Stomach (tissue), 4 donors: ENCODE measurements around the gene MICAL2.

Experiments used
- EP300 ChIP-seq: sonication (generic); formaldehyde crosslinking; IDR thresholded peaks from one replicate; pipeline ENCODE4 v1.6.1; 2017; ENCODE audit warnings: antibody characterized with exemption
- POLR2A ChIP-seq, 4 donors: fragments of 450-650 bp; IDR thresholded peaks; one replicate each; pipeline ENCODE4 v1.6.1; 2016; ENCODE audit warnings: antibody characterized with exemption in 4 of 4, control low read depth in 2 of 4, mild to moderate bottlenecking in 1 of 4, moderate library complexity in 1 of 4
- TF ChIP-seq, protein P1 (sequence below), 7 experiments: fragments of 450-650 bp in 4 of 7; fragments of 200-600 bp in 3 of 7; sonication (generic) in 3 of 7; IDR thresholded peaks; one replicate each; pipeline ENCODE4 v1.5.1; 2016 to 2019; ENCODE audit warnings: antibody characterized with exemption in 7 of 7, control low read depth in 2 of 7, mild to moderate bottlenecking in 1 of 7

DNA sequence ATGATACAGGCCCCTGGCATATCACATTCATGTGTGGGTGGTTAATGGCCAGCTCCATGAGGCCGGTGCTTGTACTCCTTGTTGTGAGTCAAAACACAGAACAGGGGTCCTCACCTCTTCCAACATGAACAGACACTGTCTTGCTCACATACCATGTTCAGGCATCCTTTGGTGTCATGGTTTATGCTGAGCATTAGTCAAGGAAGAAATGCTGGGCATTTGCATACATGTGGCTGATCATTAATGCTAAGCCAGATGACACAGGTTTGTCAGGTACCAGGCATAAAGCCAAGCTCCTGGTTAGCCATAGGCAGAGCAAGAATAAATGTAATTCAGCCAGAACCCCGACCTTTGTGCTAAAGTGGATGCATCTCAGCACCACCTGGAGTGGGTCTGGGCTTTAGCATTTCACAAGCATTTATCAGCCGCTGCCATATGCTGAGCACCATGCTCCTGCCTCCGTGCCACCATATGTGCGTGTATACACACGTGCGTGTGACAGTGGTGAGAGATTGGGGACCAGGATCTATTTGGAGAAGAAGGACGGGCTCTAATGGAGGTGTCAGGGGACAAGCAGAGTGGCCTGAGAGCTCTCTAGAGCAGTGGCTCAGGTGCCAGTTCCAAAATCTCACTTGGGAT, 55.0 kb downstream of the MICAL2 start:
- TF ChIP-seq, protein P1, sequence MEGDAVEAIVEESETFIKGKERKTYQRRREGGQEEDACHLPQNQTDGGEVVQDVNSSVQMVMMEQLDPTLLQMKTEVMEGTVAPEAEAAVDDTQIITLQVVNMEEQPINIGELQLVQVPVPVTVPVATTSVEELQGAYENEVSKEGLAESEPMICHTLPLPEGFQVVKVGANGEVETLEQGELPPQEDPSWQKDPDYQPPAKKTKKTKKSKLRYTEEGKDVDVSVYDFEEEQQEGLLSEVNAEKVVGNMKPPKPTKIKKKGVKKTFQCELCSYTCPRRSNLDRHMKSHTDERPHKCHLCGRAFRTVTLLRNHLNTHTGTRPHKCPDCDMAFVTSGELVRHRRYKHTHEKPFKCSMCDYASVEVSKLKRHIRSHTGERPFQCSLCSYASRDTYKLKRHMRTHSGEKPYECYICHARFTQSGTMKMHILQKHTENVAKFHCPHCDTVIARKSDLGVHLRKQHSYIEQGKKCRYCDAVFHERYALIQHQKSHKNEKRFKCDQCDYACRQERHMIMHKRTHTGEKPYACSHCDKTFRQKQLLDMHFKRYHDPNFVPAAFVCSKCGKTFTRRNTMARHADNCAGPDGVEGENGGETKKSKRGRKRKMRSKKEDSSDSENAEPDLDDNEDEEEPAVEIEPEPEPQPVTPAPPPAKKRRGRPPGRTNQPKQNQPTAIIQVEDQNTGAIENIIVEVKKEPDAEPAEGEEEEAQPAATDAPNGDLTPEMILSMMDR (IDR thresholded peaks at IDR 0.05): no peak
- TF ChIP-seq POLR2A (IDR thresholded peaks at IDR 0.05) (no peak), EP300 (no peak)
